ENCODE measurements around the gene AHNAK2.

The AHNAK2 gene

GRCh38 chr14:104936361-104937155 is 41.6 kb downstream of the AHNAK2 start:
- no peak for DNase-seq

GRCh38 chr14:104935955-104936354 is 42.2 kb downstream of the AHNAK2 start:
- no peak for DNase-seq

- DNase-seq = peak; percentile 80
These were observed 43.0 kb downstream of the AHNAK2 start for GRCh38 chr14:104935026-104935650.

GRCh38 chr14:104933746-104934733 is 44.1 kb downstream of the AHNAK2 start:
- no peak for DNase-seq

DNA sequence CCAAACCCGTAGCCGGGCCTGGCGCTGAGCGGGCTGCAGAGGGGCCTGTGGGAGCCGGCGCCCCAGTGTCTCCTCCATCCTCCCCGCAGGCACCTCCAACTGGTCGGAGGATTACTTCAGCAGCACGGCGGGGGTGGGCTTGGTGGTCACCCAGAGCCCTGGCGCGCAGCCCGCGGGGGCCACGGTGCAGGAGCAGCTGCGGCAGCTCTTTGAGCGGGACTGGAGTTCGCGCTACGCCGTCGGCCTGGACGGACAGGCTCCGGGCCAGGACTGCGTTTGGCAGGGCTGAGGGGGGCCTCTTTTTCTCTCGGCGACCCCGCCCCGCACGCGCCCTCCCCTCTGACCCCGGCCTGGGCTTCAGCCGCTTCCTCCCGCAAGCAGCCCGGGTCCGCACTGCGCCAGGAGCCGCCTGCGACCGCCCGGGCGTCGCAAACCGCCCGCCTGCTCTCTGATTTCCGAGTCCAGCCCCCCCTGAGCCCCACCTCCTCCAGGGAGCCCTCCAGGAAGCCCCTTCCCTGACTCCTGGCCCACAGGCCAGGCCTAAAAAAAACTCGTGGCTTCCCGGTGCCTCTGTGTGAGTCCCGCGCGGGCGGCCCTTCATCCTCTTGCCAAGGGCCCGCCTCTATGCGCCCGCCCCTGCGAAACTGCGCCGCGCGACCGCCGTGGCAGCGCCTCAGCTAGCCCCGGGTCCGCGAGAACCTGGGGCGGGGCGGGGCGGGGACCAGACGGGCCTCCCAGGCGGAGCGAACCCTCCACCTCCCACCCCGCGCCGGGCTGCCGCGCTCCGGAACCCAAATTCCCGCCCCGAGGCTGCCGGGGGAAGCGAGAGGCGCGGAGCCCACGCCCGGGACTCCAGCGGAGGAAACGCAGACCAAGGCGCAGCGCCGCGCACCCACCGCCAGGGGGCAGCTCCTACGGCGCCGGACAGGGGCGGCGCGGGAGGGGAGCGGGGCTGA is 45.2 kb downstream of the AHNAK2 start:
- DNase-seq = peak; percentile 79

DNA sequence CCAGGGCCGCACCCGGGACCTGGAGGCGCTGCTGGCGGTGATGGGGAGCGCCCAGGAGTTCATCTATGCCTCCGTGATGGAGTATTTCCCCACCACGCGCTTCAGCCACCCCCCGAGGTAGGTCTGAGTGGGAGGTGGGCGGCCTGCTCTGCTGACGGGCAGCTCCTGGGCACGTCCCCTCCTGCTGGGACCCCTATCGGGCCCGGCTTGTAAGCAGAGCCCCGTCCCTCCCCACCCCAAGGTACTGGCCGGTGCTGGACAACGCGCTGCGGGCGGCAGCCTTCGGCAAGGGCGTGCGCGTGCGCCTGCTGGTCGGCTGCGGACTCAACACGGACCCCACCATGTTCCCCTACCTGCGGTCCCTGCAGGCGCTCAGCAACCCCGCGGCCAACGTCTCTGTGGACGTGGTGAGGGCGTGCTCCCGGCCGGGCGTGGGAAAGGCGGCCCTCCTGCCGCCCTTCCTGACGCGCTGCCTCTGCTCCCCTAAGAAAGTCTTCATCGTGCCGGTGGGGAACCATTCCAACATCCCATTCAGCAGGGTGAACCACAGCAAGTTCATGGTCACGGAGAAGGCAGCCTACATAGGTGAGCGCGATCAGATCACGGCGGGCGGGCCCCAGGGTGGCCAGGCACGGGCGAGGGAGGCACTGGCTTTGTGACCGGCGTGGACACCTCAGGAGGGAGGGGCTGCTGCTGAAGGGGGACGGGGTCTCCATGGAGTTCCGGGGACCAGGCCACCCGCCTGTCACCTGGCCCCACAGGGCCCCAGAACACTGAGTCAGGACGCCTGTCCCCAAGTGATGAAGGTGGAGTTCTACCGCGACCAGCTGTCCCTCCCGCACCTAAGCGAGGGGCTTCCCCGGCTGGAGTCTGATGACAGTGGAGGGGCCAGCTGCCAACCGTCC is 46.2 kb downstream of the AHNAK2 start:
- no peak for DNase-seq

DNA sequence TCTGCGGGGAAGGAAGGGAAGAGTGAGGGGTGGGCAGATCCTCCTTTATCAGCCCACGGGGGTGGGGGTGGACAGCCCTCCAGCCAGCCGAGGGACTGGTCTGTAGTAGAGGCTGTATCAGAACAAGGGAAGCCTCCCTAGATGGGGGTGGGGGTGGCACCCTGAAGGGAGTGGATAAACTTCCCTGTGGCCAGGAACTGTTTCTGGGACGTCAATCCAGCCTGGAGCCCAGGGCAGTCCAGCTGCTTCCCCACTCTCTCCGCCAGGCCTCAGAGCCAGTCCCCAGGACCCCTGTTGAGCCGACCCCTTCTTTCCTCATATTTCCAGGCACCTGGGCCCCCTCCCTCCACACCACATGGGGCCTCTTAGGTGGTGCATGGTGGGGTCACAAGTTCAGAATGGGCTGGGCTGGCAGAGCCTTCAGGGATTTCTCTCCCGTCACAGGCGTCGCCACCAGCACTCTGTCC is 46.8 kb downstream of the AHNAK2 start:
- no peak for DNase-seq

DNA sequence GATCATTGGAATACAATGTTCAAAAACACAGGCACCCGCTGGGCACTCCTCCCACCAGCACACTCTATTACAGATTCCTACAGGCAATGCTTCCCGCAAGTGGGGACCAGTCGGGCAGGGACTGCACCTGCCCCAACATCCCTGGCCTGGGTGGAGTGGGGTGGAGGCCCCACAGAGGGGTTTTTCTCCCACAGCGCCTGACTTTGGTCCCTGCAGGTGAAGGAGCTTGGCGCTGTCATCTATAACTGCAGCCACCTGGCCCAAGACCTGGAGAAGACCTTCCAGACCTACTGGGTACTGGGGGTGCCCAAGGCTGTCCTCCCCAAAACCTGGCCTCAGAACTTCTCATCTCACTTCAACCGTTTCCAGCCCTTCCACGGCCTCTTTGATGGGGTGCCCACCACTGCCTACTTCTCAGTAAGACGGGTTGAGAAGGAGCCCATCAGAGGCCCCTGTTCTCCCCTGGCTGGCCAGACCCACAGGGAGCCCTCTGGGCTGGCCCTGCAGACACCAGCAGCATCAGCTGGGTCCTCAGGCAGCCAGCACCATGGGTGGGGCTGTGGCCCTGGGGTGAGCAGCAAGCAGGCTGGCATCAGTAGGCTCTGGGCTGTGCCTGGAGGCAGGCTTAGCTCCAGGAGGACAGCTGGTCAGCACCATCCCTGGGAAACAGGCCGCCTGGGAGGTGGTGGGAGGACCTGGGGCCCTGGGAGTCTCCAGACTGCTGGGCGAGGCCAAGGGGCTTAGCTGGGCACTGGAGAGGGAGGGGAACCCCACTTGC is 47.5 kb downstream of the AHNAK2 start:
- no peak for DNase-seq

- no peak for DNase-seq
These were observed 48.6 kb downstream of the AHNAK2 start for GRCh38 chr14:104929268-104930230.

- no peak for DNase-seq
These were observed 49.6 kb downstream of the AHNAK2 start for GRCh38 chr14:104928391-104929133.

GRCh38 chr14:104927901-104928300 is 50.3 kb downstream of the AHNAK2 start:
- no peak for DNase-seq

DNA sequence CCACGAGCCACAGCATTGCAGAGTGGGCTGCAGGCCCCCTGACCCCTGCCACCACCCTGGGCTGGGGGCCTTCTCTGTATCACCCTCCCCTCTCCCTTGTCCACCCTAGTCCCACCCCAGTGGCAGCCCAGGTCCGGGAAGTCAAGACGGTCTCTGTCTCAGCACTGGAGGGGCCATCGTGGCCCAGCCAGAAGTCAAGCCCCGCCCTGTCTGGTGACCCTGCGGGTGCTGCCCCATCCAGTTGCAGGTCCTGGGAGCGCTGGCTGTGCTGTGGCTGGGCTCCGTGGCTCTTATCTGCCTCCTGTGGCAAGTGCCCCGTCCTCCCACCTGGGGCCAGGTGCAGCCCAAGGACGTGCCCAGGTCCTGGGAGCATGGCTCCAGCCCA is 50.8 kb downstream of the AHNAK2 start:
- DNase-seq = no peak

GRCh38 chr14:104926619-104927431 is 51.3 kb downstream of the AHNAK2 start:
- DNase-seq = no peak

DNA sequence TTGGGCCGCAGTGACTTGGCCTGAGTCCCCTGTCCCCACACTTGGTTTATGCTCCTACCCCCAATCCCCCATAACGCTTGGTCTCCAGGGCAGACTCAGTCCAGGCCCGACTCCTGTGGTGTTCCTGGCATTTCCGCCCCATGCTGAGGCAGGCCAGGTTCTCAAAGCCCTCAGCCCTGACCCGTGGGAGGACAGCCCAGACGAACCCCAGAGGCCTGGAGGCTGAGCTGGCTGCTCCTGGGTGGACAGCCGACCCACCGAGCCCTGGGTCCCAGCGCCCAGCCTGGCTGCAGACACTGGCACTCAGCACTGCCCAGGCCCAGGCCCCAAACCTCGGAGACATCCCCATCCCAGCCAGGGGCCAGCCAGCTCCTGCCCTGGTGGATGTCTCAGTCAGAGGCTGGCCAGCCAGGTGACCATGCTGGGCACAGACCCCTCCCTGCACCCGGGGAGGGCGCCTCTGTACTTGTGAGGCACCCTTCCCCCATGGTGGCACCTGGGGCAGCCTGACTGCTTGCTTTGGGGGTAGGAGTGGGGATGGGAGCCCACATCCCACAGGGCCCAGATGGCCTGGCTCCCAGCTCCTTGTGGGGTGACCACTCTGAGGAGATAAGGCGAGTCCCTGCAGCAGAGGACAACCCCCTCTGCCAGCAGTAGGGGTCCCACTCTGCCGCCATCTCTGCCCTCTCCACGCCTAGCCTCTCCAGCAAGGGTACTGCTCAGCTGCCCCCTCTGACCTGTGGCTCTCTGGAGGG is 52.1 kb downstream of the AHNAK2 start:
- no peak for DNase-seq

DNA sequence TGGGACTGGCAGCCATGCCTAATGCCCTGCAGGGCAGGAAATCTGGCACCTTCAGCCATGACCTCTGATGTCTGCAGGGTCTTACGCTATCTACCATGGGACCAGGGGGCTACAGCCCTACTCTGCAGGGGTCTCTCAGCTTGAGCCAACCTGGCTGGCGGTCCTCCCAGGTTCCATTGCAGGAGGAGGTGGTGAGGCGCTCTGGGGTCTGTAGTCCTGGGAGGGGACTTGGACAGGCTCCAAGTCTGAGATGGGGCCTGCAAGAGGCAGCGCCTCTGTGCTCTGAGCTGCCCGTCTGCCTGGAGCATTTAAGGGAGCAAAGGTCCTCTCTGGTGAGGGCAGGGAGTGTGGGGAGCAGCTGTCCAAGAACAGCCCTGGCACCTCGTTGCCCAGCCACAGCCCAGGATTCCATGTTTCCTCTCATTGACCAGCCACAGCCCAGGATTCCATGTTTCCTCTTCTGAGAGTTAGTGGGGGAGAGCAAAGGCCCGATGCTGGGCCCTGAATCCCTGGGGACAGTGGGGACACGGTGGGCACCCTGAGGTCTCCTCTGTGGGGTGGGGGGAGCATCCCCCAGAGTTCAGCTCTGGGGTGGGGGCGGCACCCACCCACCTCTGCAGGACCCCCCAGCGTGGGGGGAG is 52.8 kb downstream of the AHNAK2 start:
- no peak for DNase-seq
